Fibroblast of peridontal ligament (primary cell): Measurements from ENCODE around the gene EPN1.

Experiments
- DNase-seq: peaks from one replicate; pipeline ENCODE4 v3.0.0-alpha.2; 2010; ENCODE audit errors: extremely low read depth

The EPN1 gene

DNA sequence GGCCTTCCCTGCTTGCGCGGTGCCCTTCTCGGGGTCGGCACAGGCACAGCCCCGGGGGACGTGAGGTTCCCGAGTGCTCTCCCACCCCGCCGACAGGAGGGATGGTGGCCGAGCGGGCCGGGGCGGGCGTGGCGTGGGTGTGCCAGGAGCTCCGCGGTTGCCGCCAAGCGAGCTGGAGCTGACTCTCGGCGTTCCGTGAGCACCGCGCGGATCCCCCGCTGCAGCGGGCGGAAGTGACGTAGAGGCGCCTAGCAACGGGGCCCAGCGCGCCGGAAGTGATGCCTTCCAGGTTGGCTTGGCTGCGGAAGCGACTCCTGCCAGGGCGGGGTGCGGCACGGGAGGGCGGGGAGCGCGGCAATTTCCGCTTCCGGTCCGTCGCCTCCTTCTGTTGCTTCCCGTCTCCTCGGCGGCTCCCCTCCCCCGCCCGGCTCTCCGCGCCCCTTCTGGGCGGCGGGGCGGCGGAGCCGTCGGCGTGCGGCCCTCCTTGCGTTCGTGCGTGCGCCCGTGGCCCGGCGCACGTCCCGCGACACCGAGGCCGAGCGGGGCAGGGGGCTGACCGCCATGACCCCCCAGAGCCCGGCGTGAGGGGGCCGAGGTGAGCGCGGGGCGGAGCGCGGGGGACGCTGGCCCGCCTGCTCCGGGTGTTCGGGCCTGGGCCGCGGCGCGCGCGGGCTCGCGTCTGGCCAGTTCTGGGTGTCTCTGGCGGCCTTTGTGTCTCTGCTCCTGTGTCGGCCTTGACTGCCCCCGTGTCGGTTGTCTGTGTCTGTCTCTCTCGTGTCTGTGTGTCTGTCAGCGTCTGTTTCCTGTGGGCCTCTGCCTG lies at the start of gene EPN1:
Gene EPN1, plus strand, starts transcription at position 386 of the 820 bp plus-strand sequence. CDS start 3,402 bp downstream, outside the sequence.
- DNase-seq: peak; percentile 92

DNA sequence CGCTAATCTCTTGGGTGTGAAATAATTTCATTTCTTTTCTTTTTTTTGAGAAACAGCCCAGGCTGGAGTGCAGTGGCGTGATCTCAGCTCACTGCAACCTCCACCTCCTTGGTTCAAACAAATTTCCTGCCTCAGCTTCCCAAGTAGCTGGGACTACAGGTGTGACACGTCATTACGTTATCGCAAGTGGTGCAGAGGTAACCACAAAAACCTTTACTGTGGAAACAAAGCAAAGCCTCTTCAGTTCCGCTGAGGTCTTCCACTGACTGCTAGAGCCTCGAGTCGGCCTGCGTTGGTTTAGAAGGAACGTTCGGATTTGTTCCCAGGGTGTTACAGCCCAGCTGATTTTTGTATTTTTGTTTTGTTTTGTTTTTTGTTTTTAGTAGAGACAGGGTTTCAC lies 48.7 kb upstream of the EPN1 start:
- no peak for DNase-seq

DNA sequence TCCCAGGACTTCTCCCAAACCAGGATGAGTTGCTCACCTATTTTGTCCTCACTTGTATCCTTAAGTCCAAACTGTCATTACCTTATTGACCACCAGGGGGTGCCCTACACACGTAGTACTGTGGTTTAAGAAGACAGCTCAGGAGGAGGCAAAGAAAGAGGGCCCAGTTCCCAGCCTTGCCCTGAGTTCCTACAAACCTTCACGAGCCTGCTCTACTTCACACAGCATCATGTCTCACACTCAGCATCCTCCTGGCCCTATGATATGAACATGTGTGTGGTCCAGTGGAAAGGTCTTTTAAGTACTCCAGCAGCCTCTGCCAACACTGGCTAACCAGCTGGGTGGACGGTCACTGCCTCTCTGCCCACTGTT lies 42.6 kb upstream of the EPN1 start:
- peak; percentile 98 for DNase-seq

DNA sequence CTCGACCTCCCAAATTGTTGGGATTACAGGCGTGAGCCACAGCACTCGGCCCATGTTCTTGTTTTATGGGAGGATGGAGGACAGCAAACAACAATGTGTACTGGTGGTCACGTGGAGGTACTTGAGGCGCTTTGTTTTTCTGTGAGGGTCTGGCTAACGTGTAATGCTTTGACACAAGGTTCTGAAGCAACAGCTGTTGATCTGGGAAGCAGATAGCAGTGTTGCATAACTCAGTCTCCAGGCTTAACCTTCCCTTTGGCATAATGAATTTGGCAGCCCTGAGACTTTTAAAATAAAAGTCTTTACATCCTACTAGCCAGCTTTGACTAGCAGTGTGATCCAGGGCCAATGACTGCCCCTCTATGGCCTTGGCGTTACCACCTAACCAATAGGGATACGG lies 41.2 kb upstream of the EPN1 start:
- DNase-seq: no peak

DNA sequence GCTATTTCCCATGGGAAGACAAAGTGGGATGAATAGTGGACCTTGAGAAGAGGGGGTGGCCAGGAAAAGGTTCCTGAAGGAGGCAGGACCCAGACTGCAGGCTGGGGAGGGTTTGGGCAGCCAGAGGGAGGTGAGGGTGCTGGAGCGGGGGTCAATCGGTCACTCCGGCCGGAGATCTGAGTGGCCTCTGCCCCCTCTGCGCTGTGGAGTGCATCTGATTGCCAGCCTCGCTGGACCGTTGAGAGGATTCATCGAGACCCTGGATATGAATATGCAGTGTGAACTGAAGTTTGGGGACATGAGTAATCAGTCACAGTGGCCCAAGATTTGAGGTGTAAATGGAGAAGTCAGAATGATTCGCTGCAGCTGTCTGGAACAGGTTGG lies 39.7 kb upstream of the EPN1 start:
- DNase-seq: no peak

DNA sequence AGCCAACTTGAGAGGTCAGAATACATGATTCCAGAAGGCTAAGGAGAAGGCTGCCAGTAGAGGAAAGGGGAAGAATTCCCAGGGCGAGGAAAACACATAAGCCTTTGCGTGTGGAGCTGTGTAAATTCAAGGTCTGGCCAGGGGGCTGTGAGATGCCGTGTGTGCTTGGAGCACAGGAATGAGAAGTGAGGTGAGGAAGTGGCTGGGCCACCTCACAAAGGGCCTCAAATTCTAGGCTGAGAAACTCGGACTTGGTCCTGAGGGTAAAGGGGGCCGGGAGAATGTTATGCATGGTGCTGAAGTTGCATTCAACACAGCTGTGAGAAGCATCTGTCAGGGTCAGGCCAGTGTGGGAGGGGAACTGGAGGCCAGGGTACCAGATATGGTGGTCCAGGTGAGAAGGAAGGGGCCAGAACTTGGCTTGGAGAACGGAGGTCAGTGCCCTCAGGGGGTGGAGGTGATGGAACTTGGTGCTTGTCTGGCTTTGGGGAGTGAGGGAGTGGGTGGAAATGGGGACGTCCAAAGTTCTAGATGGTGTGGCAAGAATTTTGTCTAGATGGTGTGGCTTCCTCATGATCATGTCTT lies 39.1 kb upstream of the EPN1 start:
- no peak for DNase-seq

DNA sequence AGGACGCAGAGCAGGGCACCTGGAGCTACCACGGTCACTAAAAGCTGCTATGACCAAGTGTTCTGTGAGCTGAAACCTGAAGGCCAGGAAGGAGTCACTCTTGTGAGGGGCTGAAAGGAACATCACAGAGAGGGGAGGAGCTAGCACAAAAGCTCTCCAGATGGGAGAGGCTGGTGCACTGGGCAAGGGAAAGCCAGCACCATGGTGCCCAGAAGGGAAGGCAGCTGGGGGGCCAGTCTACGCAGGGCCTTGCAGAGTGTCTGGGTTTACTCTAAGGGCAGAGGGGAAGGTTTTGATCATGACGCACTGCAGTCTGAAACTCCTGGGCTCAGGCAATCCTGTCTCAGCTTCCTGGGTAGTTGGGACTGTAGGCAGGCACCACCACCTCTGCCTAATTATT lies 38.3 kb upstream of the EPN1 start:
- DNase-seq: no peak

DNA sequence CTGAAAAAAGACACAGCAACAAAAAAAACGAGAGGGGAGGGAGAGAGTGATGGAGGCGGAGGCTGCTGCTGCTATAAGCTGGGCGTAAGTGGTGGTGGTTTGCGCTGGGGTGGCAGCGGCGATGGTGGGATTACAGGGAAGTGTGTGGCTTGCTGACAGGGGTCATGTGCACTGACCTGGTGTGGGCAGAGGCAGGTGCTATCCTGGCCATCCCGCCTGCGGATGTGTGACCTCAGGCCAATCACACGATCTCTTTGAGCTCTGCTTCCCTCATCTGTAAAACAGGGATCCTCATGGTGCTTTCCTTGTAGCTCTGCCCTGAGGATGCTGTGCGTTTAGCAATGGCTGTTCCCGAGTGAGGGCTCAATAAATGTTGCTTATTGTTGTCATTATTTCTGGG lies 37.5 kb upstream of the EPN1 start:
- no peak for DNase-seq

DNA sequence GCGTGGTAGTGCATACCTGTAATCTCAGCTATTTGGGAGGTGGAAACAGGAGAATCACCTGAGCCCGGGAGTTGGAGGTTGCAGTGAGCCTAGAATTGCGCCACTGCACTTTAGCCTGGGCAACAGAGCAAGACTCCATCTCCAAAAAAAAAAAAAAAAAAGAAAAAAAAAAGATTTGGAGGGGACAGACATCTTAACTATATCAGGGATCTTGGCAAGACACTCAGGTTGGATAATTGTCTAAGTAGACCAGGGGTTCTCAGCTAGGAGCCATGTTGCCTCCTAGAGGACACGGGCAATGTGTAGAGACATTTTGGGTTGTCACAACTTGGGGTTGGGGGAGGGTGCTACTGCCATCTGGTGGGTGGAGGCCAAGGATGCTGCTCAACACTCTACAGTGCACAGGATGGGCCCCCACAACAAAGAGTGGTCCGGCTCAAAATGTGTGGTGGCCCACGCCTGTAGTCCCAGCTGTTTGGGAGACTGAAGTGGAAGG lies 36.1 kb upstream of the EPN1 start:
- DNase-seq: no peak

DNA sequence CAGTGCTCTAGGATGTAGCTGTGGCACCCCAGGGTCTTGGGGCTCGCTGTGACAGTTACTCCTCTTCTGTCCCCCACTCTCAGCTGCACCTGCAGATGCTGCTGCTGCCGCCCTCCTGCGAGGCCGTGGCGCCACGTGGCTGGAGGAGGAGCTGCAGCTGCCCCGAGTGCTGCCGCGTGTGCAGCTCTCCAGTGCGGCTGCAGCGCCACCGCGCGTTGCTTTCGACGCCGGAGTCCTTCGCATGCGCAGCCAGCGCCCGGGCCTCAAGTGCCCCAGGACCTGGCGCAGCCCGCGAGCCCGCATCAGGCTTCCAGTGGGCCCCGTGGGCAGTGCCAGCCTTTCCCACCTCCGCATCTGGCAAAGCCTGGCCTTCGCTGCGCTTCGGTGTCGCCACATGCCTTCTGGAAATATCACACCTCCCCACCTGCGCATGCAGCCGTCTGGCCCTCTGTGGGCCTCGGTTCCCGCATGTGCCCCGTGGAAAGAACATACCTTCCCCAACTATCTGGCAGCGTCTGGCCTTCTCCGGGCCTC lies 34.9 kb upstream of the EPN1 start:
- peak; percentile 58 for DNase-seq

DNA sequence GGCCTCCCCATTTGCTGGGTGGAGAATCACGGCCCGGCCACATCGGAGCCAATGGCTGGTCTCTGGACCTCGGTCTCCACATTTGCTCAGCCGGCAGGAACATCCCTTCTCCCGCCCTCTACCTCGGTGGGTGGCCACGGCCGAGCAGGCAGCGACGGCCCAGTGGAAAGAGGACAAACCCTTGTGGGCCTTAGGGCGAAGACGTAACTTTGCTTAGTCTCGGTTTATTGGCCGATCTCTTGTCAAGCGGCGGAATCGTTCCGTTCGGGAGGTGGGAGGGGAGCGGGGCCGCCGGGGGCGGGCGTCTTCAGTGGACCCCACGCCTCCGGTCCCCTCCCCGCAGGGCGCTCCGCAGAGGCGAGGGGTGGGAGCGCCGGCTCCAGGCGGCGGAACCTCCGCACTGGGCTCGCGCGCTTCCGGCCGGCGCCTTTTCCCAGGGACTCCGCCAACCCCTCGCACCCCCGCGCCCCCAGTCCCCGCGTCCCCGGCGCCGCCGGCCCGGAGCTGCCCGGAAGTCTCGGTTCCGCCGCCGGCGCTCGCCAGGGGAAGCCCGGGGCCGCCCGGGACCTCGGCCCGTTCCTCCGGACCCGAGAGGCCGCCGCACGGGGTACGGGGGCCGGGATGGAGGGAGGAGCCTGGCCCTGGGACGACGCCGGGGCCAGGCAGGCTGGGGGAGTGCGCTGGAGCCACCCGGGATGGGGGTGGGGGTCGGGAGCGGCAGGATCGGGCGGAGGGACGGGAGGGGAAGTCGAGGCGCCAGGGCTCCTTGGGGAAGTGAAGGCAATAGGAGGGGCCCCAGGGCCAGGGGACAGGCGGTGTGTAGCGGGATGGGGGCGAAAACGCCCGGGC lies 34.2 kb upstream of the EPN1 start, which contains the start of gene ZNF580:
Gene ZNF580, plus strand, starts transcription at position 426 of the 849 bp plus-strand sequence. CDS start 1,507 bp downstream, outside the sequence.
- peak; percentile 79 for DNase-seq

DNA sequence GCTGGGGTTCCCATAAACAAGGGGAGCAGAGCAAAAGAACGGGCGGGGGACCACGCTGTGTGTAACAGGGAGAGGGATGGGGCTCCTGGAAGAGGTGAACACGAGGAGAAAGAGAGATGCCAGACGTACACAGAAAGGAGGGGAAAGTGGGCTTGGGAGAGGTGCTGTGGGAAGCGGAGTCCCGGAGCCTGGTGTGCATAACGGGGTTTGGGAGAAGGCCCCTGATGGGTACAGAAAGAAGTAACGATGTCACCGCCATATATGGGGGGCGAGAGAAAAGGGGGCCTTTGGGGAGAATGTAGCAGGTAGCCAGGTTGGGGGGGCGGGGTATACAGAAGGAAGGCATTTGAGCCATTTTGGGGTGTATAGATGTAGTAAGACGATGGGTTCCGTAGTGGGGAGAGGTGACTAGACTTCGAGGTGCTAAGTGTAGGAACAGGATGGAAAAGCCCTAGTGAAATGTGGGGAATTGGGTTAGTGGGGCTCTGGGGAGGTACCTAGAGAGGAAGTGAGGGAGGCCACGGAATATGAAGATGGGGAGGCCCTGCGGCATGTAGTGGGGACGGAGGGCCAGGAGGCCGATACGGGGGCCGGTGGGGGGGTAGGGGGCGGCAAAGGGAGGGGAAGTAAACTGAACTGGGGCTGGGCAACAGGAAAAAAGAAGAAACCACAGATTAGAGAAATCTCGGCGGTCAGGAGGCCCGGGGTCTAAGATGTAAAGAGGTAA lies 33.4 kb upstream of the EPN1 start:
- DNase-seq: peak; percentile 26

DNA sequence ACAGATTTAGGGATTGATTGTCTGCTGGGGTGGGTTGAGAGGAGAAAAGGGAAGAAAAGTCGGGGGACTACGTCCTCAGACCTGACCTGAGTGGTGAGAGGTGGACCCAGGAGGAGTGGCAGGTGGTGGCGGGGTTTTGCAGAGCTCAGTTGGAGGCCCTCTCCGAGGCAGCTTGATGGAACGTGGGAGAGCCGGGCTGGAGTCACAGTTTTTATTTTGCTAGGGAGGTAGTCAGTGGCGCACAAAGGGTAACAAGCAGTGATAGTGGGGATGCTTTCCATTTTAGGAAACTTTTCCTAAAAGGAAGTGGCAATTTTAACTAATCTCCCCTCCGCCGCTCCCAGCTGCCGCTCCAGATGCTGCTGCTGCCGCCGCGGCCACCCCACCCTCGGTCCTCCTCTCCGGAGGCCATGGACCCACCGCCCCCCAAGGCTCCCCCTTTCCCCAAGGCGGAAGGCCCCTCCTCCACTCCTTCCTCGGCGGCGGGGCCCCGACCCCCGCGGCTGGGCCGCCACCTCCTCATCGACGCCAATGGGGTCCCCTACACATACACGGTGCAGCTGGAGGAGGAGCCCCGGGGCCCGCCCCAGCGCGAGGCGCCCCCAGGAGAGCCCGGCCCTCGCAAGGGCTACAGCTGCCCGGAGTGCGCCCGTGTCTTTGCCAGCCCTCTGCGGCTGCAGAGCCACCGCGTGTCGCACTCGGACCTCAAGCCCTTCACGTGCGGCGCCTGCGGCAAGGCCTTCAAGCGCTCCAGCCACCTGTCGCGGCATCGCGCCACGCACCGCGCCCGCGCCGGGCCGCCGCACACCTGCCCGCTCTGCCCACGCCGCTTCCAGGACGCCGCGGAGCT lies 32.6 kb upstream of the EPN1 start:
- no peak for DNase-seq

DNA sequence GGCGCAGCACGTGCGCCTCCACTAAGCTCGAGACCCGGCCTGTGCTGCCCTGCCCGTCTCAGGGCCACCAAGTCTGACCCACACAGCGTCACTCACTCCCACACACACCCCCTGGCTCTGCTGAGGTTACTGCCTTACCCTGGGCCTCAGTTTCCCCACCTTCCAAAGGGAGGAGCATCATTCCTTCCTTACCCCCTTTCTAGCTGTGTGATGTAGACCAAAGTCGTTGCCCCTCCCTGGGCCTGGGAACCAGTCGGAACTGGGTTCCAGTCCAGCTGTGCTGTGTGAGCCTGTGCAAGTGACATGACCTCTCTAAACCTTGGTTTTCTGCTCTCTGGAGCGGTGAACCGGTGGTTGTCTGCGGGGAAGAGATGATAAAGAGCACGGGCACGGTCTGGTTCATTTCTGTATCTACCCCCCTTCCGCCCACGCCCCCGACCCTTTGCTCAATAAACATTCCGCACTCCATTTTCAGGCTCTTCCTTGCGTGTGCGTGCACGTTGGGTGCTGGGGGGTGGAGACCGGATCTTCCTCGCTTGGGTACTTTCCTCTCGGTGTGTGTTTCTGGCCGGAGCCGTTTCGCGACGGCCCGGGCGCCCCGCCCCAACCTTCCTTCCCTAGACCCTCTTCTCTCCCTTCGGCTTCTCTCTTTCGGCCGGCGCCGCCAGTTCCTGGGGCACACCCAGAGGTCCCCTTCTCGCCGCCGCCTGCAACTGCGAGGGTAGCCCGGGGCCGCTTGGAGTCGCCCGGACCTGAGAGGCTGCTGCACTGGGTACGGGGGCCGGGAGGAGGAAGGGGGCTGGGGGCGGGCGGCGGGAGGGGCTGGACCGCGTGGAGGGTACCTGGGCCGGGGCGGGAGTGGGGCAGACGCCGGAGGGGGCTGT lies 31.8 kb upstream of the EPN1 start, which contains the start of gene ZNF581:
Gene ZNF581, plus strand, starts transcription at position 647 of the 884 bp plus-strand sequence. CDS start 923 bp downstream, outside the sequence.
- DNase-seq: peak; percentile 67

DNA sequence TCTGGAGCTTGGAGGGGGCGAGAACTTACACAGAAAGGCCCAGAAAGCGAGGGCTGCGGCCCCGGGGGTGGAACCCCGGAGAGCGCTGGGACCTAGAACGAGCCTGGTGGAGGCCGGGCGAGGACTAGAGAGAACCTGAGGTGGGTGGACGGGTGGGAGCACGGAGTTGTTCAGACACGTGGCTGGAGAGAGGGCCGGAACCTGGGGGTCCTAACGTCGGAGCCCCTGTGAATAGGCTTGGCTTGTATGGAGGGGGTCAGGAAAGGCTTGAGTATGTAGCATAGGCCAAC lies 31.2 kb upstream of the EPN1 start:
- no peak for DNase-seq

DNA sequence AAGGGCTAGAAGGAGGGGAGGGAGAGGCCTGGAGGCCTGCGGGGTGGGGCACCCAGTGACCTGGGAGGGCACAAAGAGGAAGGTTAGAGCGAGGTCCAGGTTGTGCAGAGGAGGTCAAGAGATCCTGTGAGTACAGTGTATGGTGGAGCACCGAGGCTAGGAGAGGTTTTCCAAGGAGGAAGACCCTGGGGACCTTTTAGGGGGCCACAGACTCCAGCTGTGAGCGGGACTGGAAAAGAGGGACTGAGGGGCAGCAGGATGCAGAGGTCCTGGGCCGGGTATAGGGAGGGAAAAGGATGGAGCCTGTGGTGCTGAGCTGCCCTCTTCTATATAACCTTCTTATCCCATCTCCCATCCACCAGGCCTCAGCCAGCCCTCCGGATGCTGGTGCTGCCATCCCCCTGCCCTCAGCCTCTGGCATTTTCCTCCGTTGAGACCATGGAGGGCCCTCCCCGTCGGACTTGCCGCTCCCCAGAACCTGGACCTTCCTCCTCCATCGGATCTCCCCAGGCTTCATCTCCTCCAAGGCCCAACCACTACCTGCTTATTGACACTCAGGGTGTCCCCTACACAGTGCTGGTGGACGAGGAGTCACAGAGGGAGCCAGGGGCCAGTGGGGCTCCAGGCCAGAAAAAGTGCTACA lies 30.7 kb upstream of the EPN1 start:
- no peak for DNase-seq

DNA sequence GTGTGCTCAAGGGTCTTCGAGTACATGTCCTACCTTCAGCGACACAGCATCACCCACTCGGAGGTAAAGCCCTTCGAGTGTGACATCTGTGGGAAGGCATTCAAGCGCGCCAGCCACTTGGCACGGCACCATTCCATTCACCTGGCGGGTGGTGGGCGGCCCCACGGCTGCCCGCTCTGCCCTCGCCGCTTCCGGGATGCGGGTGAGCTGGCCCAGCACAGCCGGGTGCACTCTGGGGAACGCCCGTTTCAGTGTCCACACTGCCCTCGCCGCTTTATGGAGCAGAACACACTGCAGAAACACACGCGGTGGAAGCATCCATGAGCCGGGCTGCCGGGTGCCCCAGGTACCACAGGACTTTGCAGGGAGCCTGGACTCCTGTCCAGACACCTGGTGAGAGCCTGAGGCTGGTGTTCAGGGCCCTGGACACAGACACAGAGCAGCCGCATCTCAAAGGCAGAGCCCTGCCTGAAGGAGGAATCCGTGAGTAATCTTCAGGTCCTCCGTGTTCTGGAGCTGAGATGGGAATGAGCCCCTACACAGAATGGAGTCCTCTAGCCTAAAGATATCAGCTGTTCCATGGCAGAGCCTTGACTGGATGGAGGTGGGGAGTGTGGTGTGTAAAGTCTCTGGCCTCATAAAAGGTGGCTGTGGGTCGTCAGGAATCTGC lies 30.0 kb upstream of the EPN1 start:
- DNase-seq: no peak

DNA sequence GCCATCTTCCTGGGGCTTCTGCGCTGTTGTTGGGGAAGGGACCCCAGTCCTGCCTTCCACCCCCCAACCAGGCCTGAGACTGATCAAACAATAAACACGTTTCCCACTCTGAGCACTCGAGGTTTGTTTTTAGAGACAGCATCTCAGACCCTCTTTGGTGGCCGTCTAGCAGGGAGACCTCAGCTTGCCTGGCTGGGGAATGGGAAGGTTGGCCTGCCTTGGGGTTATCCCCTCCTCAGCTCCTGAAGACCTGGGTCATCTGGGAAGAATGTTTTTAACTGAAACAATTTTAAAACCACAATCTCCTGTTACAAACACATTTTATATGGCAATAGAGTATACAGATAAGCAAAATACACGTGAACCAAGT lies 29.5 kb upstream of the EPN1 start:
- DNase-seq: no peak
